ENCODE measurements around the gene FAM50B.
A peak's percentile ranks its signal among the peaks of the same experiment; 100 is the strongest.

FAM50B gene

GRCh38 chr6:3820563-3820962 lies 28.6 kb upstream of the FAM50B start:
- no peak for DNase-seq

- no peak for DNase-seq
Observed at GRCh38 chr6:3822747-3823445, 26.3 kb upstream of the FAM50B start.

- DNase-seq = no peak
Observed at GRCh38 chr6:3823671-3824070, 25.5 kb upstream of the FAM50B start.

GRCh38 chr6:3825331-3825831 lies 23.8 kb upstream of the FAM50B start:
- DNase-seq = peak; percentile 73

- DNase-seq = peak; percentile 99
Observed at GRCh38 chr6:3825851-3826581, 23.2 kb upstream of the FAM50B start.

- DNase-seq = no peak
Observed at GRCh38 chr6:3829285-3829684, 19.9 kb upstream of the FAM50B start.

- DNase-seq = no peak
Observed at GRCh38 chr6:3830806-3831205, 18.4 kb upstream of the FAM50B start.

- DNase-seq = no peak
Observed at GRCh38 chr6:3831761-3832530, 17.2 kb upstream of the FAM50B start.

GRCh38 chr6:3835055-3835731 lies 14.0 kb upstream of the FAM50B start:
- no peak for DNase-seq

- no peak for DNase-seq
Observed at GRCh38 chr6:3835785-3836184, 13.4 kb upstream of the FAM50B start.

GRCh38 chr6:3836566-3836965 lies 12.6 kb upstream of the FAM50B start:
- no peak for DNase-seq

- no peak for DNase-seq
Observed at GRCh38 chr6:3837781-3838180, 11.4 kb upstream of the FAM50B start.

GRCh38 chr6:3838992-3839867 lies 9.9 kb upstream of the FAM50B start:
- peak; percentile 60 for DNase-seq

- peak; percentile 60 for DNase-seq
Observed at GRCh38 chr6:3841066-3841454, 8.1 kb upstream of the FAM50B start.

- peak; percentile 93 for DNase-seq
Observed at GRCh38 chr6:3841711-3842565, 7.2 kb upstream of the FAM50B start.

- peak; percentile 62 for DNase-seq
Observed at GRCh38 chr6:3843379-3844096, 5.6 kb upstream of the FAM50B start.

GRCh38 chr6:3844097-3844463 lies 5.1 kb upstream of the FAM50B start:
- peak; percentile 82 for DNase-seq

GRCh38 chr6:3847521-3847920 lies 1.7 kb upstream of the FAM50B start:
- DNase-seq = no peak

GRCh38 chr6:3848380-3848779 lies 793 bp upstream of the FAM50B start:
- peak; percentile 56 for DNase-seq

All from EL (cell line).